Upper lobe of left lung (tissue), 6 donors: ENCODE data around the gene RPLP1. TPM values are rescaled to one million over a fixed set of nuclear protein-coding genes. Genes with fewer than 3 reads are reported as not detected.
A peak's percentile ranks its signal among the peaks of the same experiment; 100 is the strongest.

ENCODE experiments used
- ATAC-seq, 2 donors: fragments of 200-7000 bp; cut with Tn5 transposase; one replicate each; pipeline ENCODE4 v1.9.1; 2022; ENCODE audit warnings: mild to moderate bottlenecking in 2 of 2, moderate library complexity in 2 of 2; ENCODE audit not compliant: low FRiP score in 2 of 2
- DNase-seq, 2 donors: peaks; one replicate each; pipeline ENCODE4 v3.0.0-alpha.2; 2019 to 2020
- H3K27ac ChIP-seq, 4 donors: fragments of 200-600 bp; sonication (generic); one replicate each; pipeline ENCODE4 v1.5.1; 2016 to 2019
- H3K27me3 ChIP-seq, 4 donors: fragments of 200-600 bp; sonication (generic); one replicate each; pipeline ENCODE4 v1.5.1; 2017 to 2019
- H3K36me3 ChIP-seq, 4 donors: fragments of 200-600 bp; sonication (generic); one replicate each; pipeline ENCODE4 v1.5.1; 2016 to 2019
- H3K4me1 ChIP-seq, 4 donors: fragments of 200-600 bp; sonication (generic); one replicate each; pipeline ENCODE4 v1.5.1; 2018 to 2019
- H3K4me3 ChIP-seq, 4 donors: fragments of 200-600 bp; sonication (generic); one replicate each; pipeline ENCODE4 v1.5.1; 2017 to 2019; ENCODE audit warnings: mild to moderate bottlenecking in 2 of 4, moderate library complexity in 1 of 4
- H3K9me3 ChIP-seq, 4 donors: fragments of 200-600 bp; sonication (generic); one replicate each; pipeline ENCODE4 v1.5.1; 2018 to 2019
- CTCF ChIP-seq, 6 experiments: fragments of 450-650 bp in 4 of 6; fragments of 200-600 bp in 2 of 6; sonication (generic) in 2 of 6; IDR thresholded peaks; one replicate each; pipeline ENCODE4 v1.5.1; 2016 to 2019; ENCODE audit warnings: antibody characterized with exemption in 6 of 6
- EP300 ChIP-seq, 4 donors: sonication (generic); formaldehyde crosslinking; IDR thresholded peaks; one replicate each; pipeline ENCODE4 v1.5.1; 2017; ENCODE audit warnings: antibody characterized with exemption in 4 of 4, control low read depth in 2 of 4
- POLR2A ChIP-seq, 4 donors: fragments of 450-650 bp; IDR thresholded peaks; one replicate each; pipeline ENCODE4 v1.5.1; 2016 to 2017; ENCODE audit warnings: antibody characterized with exemption in 4 of 4, mild to moderate bottlenecking in 2 of 4
- POLR2AphosphoS5 ChIP-seq, 2 donors: sonication (generic); formaldehyde crosslinking; IDR thresholded peaks; one replicate each; pipeline ENCODE4 v1.5.1; 2017; ENCODE audit warnings: antibody characterized with exemption in 2 of 2
- WGBS, 2 donors: methylation state at CpG; one replicate each; pipeline ENCODE4 v1.1.5; 2017 to 2018; 5-methylcytosine and 5-hydroxymethylcytosine counted together
- total RNA-seq, 6 donors: library from RNA; depleted of rRNA in 4 of 6; stranded (reverse); fragments of >200 nt in 4 of 6; gene quantifications; one replicate each; pipeline versions ENCODE4 v1.1.0 to v1.2.1, GENCODE V29; 2016 to 2021
- donor health status: DM: no; HTN: no; CAD: no; lungs with moderate emphysema.
- donor health status: DM: no; HTN: yes; CAD: no; lungs with severe emphysema.

Gene RPLP1
- total RNA-seq, 6 donors from 2014 or later: 339 to 1,933 (median 538) TPM

- Histone ChIP-seq H3K4me3 (no peak overlapping the region), H3K27me3 (no peaks in the 10 kb centered on the region), H3K36me3 (peaks cover 0 to 5% (median 1%) of the 10 kb centered on the region in 4 donors), H3K27ac (no peak overlapping the region), H3K4me1 (no peaks in the 10 kb centered on the region), H3K9me3 (no peaks in the 10 kb centered on the region)
- WGBS, 2 donors: 64 to 81% methylated on average over 1 of the region's 1 CpG
- ATAC-seq (no peak), DNase-seq (no peak)
- TF ChIP-seq POLR2A (IDR thresholded peaks at IDR 0.05) (no peak), EP300 (IDR thresholded peaks at IDR 0.05) (no peak), POLR2AphosphoS5 (IDR thresholded peaks at IDR 0.05) (no peak), CTCF (IDR thresholded peaks at IDR 0.05) (no peak)
These were observed 27.7 kb upstream of the RPLP1 start for GRCh38 chr15:69424748-69425413.

- TF ChIP-seq POLR2A (IDR thresholded peaks at IDR 0.05): no peak
- no peak for TF ChIP-seq CTCF (IDR thresholded peaks at IDR 0.05)
- no peak for TF ChIP-seq EP300 (IDR thresholded peaks at IDR 0.05)
- TF ChIP-seq POLR2AphosphoS5 (IDR thresholded peaks at IDR 0.05): no peak
- WGBS, 2 donors: 93 to 100% methylated on average over 1 of the region's 1 CpG
These were observed 18.8 kb upstream of the RPLP1 start for GRCh38 chr15:69433831-69434230.

GRCh38 chr15:69434238-69434637 lies 18.4 kb upstream of the RPLP1 start:
- no peaks in the 10 kb centered on the region for H3K4me1 ChIP-seq
- no peaks in the 10 kb centered on the region for H3K9me3 ChIP-seq
- no peak for ATAC-seq
- WGBS, 2 donors: 88 to 92% methylated on average over 5 of the region's 5 CpGs
- TF ChIP-seq CTCF (IDR thresholded peaks at IDR 0.05) (no peak), EP300 (IDR thresholded peaks at IDR 0.05) (no peak), POLR2AphosphoS5 (IDR thresholded peaks at IDR 0.05) (no peak), POLR2A (IDR thresholded peaks at IDR 0.05) (no peak)
- no peak for DNase-seq
- no peaks in the 10 kb centered on the region for H3K27me3 ChIP-seq
- H3K36me3 ChIP-seq: no peaks in the 10 kb centered on the region
- no peak overlapping the region for H3K27ac ChIP-seq
- H3K4me3 ChIP-seq: no peak overlapping the region

More at GRCh38 chr15:69433831-69434230, 18.8 kb upstream of the RPLP1 start:
- DNase-seq: no peak
- Histone ChIP-seq H3K27ac (no peak overlapping the region), H3K4me1 (no peaks in the 10 kb centered on the region), H3K9me3 (no peaks in the 10 kb centered on the region), H3K36me3 (no peaks in the 10 kb centered on the region), H3K27me3 (no peaks in the 10 kb centered on the region), H3K4me3 (no peak overlapping the region)
- no peak for ATAC-seq

GRCh38 chr15:69434679-69435078 lies 17.9 kb upstream of the RPLP1 start:
- no peak overlapping the region for H3K27ac ChIP-seq
- TF ChIP-seq EP300 (IDR thresholded peaks at IDR 0.05): no peak
- TF ChIP-seq CTCF (IDR thresholded peaks at IDR 0.05): no peak
- no peak for TF ChIP-seq POLR2A (IDR thresholded peaks at IDR 0.05)
- TF ChIP-seq POLR2AphosphoS5 (IDR thresholded peaks at IDR 0.05): no peak
- H3K9me3 ChIP-seq: no peaks in the 10 kb centered on the region
- WGBS, 2 donors: 98% methylated on average over 18 of the region's 18 CpGs
- no peaks in the 10 kb centered on the region for H3K4me1 ChIP-seq
- H3K27me3 ChIP-seq: no peaks in the 10 kb centered on the region
- ATAC-seq: no peak
- H3K4me3 ChIP-seq: no peak overlapping the region
- no peaks in the 10 kb centered on the region for H3K36me3 ChIP-seq
- peak in 1 of 2 donors; percentile 24 for DNase-seq

GRCh38 chr15:69435985-69436384 lies 16.6 kb upstream of the RPLP1 start:
- TF ChIP-seq CTCF (IDR thresholded peaks at IDR 0.05) (no peak), EP300 (IDR thresholded peaks at IDR 0.05) (no peak), POLR2AphosphoS5 (IDR thresholded peaks at IDR 0.05) (no peak), POLR2A (IDR thresholded peaks at IDR 0.05) (no peak)
- ATAC-seq (no peak), DNase-seq (no peak)
- no peaks in the 10 kb centered on the region for H3K36me3 ChIP-seq
- no peak overlapping the region for H3K27ac ChIP-seq
- H3K4me1 ChIP-seq: no peaks in the 10 kb centered on the region
- no peak overlapping the region for H3K4me3 ChIP-seq
- no peaks in the 10 kb centered on the region for H3K27me3 ChIP-seq
- no peaks in the 10 kb centered on the region for H3K9me3 ChIP-seq
- 90% methylated on average over 4 of the region's 4 CpGs for WGBS, 2 donors
